ENCODE measurements around the gene ARSG. TPM values are rescaled to one million over a fixed set of nuclear protein-coding genes. Genes with fewer than 3 reads are reported as not detected.
A peak's percentile ranks its signal among the peaks of the same experiment; 100 is the strongest.

ARSG gene
- total and polyA plus RNA-seq, 2 of the 13 experiments (the other 11 are each of a cell fraction or from before 2014, with no cell fraction given): 3.7 to 15.2 TPM

DNA sequence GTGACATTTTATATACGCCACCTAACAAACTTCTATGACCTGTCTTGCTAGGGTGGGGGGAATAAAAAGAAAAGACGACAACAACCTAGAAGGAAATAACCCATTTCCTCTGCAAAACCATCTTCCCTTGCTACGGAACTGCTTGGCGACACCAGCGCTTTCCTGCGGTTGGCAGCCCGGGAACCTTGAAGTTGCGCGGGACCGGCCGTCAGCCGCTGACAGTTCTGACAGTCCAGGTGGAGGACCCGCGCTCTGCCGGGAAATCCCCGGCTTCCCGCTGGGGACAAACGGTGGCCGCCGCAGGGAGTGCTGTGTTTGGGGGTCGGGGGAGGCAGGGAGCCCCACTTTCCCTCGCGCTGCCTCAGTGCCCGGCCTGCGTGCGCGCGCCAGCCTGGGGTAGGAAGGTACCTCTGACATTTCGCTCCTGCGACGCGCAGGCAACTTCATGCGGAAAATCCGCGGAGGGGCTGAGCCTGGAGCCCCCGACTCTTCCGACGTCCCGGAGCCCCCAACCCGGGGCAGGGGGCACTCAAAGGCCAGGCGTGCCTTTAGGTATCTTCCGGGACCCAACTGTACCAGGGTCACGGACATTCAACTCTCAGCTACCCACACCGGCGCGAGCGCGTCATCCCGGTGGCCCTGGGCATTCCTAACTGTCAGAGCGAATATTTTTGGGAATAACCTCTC lies 884 bp upstream of the ARSG start (continued):
- TF ChIP-seq ZNF407 (CRISPR knock-in tag; IDR thresholded peaks at IDR 0.05; ENCODE audit: not compliant biosample characterization) (peak; percentile 62), KLF6 (CRISPR knock-in tag; IDR thresholded peaks at IDR 0.05) (no peak), DRAP1 (CRISPR knock-in tag; IDR thresholded peaks at IDR 0.05) (no peak), FOXC1 (CRISPR knock-in tag; IDR thresholded peaks at IDR 0.05; ENCODE audit: borderline replicate concordance) (peak; percentile 43; the same call in 1 of the 2 replicates), ZNF652 (CRISPR knock-in tag; IDR thresholded peaks at IDR 0.05; ENCODE audit: borderline replicate concordance, low read depth) (no peak), ATF2 (CRISPR knock-in tag; IDR thresholded peaks at IDR 0.05) (no peak), ZNF180 (CRISPR knock-in tag; IDR thresholded peaks at IDR 0.05; ENCODE audit: borderline replicate concordance, low read depth) (no peak), GATAD2A (CRISPR knock-in tag; IDR thresholded peaks at IDR 0.05) (no peak; the same call in 1 of the 2 replicates), ZBTB26 (CRISPR knock-in tag; IDR thresholded peaks at IDR 0.05; ENCODE audit: borderline replicate concordance) (peak; percentile 20; the same call in 1 of the 2 replicates), CENPX (CRISPR knock-in tag; IDR thresholded peaks at IDR 0.05) (no peak)
- TF ChIP-seq, protein P1, sequence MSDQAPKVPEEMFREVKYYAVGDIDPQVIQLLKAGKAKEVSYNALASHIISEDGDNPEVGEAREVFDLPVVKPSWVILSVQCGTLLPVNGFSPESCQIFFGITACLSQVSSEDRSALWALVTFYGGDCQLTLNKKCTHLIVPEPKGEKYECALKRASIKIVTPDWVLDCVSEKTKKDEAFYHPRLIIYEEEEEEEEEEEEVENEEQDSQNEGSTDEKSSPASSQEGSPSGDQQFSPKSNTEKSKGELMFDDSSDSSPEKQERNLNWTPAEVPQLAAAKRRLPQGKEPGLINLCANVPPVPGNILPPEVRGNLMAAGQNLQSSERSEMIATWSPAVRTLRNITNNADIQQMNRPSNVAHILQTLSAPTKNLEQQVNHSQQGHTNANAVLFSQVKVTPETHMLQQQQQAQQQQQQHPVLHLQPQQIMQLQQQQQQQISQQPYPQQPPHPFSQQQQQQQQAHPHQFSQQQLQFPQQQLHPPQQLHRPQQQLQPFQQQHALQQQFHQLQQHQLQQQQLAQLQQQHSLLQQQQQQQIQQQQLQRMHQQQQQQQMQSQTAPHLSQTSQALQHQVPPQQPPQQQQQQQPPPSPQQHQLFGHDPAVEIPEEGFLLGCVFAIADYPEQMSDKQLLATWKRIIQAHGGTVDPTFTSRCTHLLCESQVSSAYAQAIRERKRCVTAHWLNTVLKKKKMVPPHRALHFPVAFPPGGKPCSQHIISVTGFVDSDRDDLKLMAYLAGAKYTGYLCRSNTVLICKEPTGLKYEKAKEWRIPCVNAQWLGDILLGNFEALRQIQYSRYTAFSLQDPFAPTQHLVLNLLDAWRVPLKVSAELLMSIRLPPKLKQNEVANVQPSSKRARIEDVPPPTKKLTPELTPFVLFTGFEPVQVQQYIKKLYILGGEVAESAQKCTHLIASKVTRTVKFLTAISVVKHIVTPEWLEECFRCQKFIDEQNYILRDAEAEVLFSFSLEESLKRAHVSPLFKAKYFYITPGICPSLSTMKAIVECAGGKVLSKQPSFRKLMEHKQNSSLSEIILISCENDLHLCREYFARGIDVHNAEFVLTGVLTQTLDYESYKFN (CRISPR knock-in tag; conservative IDR thresholded peaks at IDR 0.05): 0 out of 2 replicates have a peak, but pooled peaks have one; percentile 4
